Measurements from ENCODE around the gene GPR146. TPM values are rescaled to one million over a fixed set of nuclear protein-coding genes. Genes with fewer than 3 reads are reported as not detected.

GPR146 gene
- total RNA-seq, 4 donors from 2014 or later = 9.2 to 14.5 TPM; not detected in 2

- Histone ChIP-seq H3K4me3 (no peak overlapping the region), H3K9me3 (no peaks in the 10 kb centered on the region), H3K36me3 (no peaks in the 10 kb centered on the region), H3K27ac (no peak overlapping the region), H3K27me3 (no peaks in the 10 kb centered on the region), H3K4me1 (peaks cover 0 to 8% (median 3%) of the 10 kb centered on the region in 4 donors)
- TF ChIP-seq POLR2A (IDR thresholded peaks at IDR 0.05) (no peak), EP300 (IDR thresholded peaks at IDR 0.05; ENCODE audit: low read depth) (no peak), CTCF (IDR thresholded peaks at IDR 0.05) (no peak), POLR2AphosphoS5 (IDR thresholded peaks at IDR 0.05) (no peak)
- intact Hi-C loops (cut with DNase I; ENCODE audit: low total_unique reads) (no loop called here), in situ Hi-C loops (cut with MboI; ENCODE audit: low pct_ligation_motif_present in 1 of 4, low pct_unique_long_range_greater_than_20kb in 1 of 4, low sequenced_read_pairs in 3 of 4) (no loop called here)
- 85 to 92% methylated on average over 18 to 43 of the region's 43 CpGs for WGBS, 2 donors (ENCODE audit: low coverage in 1 of 2)
- no peak for DNase-seq
Measured at GRCh38 chr7:1098243-1099153, 54.2 kb downstream of the GPR146 start.

- whole genome bisulfite sequencing, 2 donors (ENCODE audit: low coverage in 1 of 2) = 97 to 98% methylated on average over 7 to 26 of the region's 26 CpGs
Measured at GRCh38 chr7:1099154-1099542, 54.8 kb downstream of the GPR146 start.

GRCh38 chr7:1099637-1100036 lies 55.3 kb downstream of the GPR146 start:
- 92% methylated on average over 16 of the region's 16 CpGs; no CpG with 5 or more reads in 1 of the 2 donors for WGBS, 2 donors (ENCODE audit: low coverage in 1 of 2)
- in situ Hi-C loops (cut with MboI; ENCODE audit: low pct_ligation_motif_present in 1 of 4, low pct_unique_long_range_greater_than_20kb in 1 of 4, low sequenced_read_pairs in 3 of 4) (no loop called here), intact Hi-C loops (cut with DNase I; ENCODE audit: low total_unique reads) (no loop called here)
- H3K27me3 ChIP-seq = no peaks in the 10 kb centered on the region
- H3K4me1 ChIP-seq = peaks cover 0 to 8% (median 3%) of the 10 kb centered on the region in 4 donors
- no peak overlapping the region for H3K27ac ChIP-seq
- no peak overlapping the region for H3K4me3 ChIP-seq
- TF ChIP-seq POLR2AphosphoS5 (IDR thresholded peaks at IDR 0.05) (no peak), EP300 (IDR thresholded peaks at IDR 0.05; ENCODE audit: low read depth) (no peak), CTCF (IDR thresholded peaks at IDR 0.05) (no peak), POLR2A (IDR thresholded peaks at IDR 0.05) (no peak)
- no peaks in the 10 kb centered on the region for H3K9me3 ChIP-seq
- DNase-seq = no peak
- H3K36me3 ChIP-seq = no peaks in the 10 kb centered on the region

More at GRCh38 chr7:1099154-1099542, 54.8 kb downstream of the GPR146 start:
- Histone ChIP-seq H3K27ac (no peak overlapping the region), H3K36me3 (no peaks in the 10 kb centered on the region), H3K4me1 (peaks cover 0 to 8% (median 3%) of the 10 kb centered on the region in 4 donors), H3K4me3 (no peak overlapping the region), H3K9me3 (no peaks in the 10 kb centered on the region), H3K27me3 (no peaks in the 10 kb centered on the region)
- no peak for TF ChIP-seq POLR2A (IDR thresholded peaks at IDR 0.05)
- TF ChIP-seq POLR2AphosphoS5 (IDR thresholded peaks at IDR 0.05) = no peak
- TF ChIP-seq CTCF (IDR thresholded peaks at IDR 0.05) = no peak
- TF ChIP-seq EP300 (IDR thresholded peaks at IDR 0.05; ENCODE audit: low read depth) = no peak
- intact Hi-C loops (cut with DNase I; ENCODE audit: low total_unique reads) (no loop called here), in situ Hi-C loops (cut with MboI; ENCODE audit: low pct_ligation_motif_present in 1 of 4, low pct_unique_long_range_greater_than_20kb in 1 of 4, low sequenced_read_pairs in 3 of 4) (no loop called here)
- DNase-seq = no peak

- Histone ChIP-seq H3K36me3 (no peaks in the 10 kb centered on the region), H3K4me3 (no peak overlapping the region), H3K4me1 (peaks cover 0 to 8% (median 3%) of the 10 kb centered on the region in 4 donors), H3K27me3 (no peaks in the 10 kb centered on the region), H3K9me3 (no peaks in the 10 kb centered on the region), H3K27ac (no peak overlapping the region)
- intact Hi-C loops (cut with DNase I; ENCODE audit: low total_unique reads) = no loop called here
- in situ Hi-C loops (cut with MboI; ENCODE audit: low pct_ligation_motif_present in 1 of 4, low pct_unique_long_range_greater_than_20kb in 1 of 4, low sequenced_read_pairs in 3 of 4) = no loop called here
- DNase-seq = no peak
- TF ChIP-seq CTCF (IDR thresholded peaks at IDR 0.05) (no peak), POLR2A (IDR thresholded peaks at IDR 0.05) (no peak), POLR2AphosphoS5 (IDR thresholded peaks at IDR 0.05) (no peak), EP300 (IDR thresholded peaks at IDR 0.05; ENCODE audit: low read depth) (no peak)
- 89% methylated on average over 12 of the region's 14 CpGs; no CpG with 5 or more reads in 1 of the 2 donors for WGBS, 2 donors (ENCODE audit: low coverage in 1 of 2)
Measured at GRCh38 chr7:1100386-1100785, 56.0 kb downstream of the GPR146 start.

Measured in transverse colon (tissue), 4 donors.